NCI-H146 treated with DMSO at 0.1 percent for 48 hours (cell line): ENCODE results near the gene MGST2.
"Not testable (repeated sequence)": the region's sequence is repeated elsewhere in the genome, so short reads cannot be mapped to it uniquely, and the experiment has no call there.

ENCODE experiments used
- DNase-seq: peaks from one replicate; lab custom pipeline; 2025; ENCODE audit not compliant: unreplicated experiment; lab: John Stamatoyannopoulos, UW

The MGST2 gene

DNA sequence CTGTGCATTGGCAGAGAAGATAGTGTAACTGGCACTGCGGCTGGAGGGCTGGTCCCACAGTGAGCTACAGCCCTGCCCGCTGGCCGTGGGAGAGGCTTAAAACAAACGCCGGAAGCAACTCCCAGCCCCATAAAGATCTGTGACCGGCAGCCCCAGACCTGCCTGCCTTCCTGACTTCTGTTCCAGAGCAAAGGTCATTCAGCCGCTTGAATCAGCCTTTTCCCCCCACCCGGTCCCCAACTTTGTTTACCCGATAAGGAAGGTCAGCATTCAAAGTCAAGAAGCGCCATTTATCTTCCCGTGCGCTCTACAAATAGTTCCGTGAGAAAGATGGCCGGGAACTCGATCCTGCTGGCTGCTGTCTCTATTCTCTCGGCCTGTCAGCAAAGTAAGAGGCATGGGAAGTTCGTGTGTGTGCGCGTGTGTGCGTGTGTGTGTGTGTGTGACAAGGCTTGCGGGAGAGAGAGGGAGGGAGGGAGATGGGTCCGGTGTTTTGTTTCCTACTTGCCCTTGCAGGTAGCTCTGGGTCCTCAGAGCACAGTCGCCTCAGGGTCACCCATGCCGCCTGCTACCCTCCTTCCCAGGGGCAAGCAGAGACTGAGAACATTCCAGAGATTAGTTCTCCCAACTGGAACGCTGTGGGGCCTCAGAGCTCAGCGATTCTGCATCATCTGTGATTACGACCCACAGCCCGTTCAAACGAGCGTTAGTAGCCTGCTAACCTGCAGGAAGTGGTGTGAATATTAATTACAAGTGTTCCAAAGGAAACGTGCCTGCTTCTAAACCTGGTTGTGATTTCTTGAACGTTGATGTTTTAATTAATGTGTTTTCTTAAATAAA is at the start of gene MGST2:
TSS of gene MGST2 (plus strand) at position 130 of the 840 bp plus-strand sequence. CDS start at position 331, 201 bp downstream.
- DNase-seq: peak; percentile 41

DNA sequence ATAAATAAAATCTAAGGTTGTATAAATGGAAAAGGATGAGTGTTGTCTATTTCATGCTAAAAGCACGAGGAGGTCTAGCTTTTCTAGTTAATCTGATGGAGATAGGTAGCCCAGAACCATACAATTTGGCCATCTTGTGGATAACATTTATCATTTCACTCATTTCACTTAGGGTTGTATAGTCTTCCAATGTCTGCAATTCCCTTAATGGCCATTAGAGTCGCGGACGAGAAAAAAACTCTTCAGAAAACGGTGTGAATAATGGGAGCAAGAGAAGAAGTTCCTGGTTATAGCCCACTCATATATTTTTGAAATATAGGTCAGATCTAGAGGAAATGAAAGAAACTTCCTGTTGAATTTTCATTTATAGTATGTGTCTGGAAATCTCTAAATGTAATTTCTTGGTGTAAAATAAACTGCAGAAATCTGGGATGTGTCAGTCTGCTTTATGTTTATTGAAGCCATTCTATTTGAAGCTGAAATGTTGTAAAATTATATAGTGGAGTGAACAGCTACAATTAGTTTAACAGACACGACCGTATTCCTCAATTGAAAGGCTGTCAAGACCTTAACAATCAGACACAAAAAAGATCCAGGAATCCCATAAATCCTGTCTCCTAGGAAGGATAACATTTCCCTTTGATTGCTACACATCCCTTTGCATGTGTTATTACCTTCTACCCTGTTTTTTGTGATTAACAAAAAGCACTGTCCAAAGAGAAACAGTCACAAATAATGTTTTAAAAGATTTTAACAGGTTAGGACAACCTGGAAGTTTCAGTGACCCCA is 47.7 kb upstream of the MGST2 start:
- DNase-seq: no peak

DNA sequence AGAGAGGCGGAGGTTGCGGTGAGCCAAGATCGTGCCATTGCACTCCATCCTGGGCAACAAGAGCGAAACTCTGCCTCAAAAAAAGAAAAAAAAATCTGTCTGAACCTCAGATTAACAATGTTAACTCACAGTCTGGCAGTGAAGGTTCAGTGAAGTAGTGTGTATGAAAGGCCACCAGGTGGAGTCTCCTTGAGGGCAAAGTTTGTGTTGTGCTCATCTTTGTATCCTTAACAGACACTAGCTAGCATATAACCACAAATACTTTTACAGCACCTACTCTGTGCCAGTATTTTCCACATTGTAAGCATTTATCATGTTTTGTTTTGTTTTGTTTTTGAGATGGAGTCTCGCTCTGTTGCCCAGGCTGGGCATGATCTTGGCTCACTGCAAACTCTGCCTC is 46.0 kb upstream of the MGST2 start:
- no peak for DNase-seq

DNA sequence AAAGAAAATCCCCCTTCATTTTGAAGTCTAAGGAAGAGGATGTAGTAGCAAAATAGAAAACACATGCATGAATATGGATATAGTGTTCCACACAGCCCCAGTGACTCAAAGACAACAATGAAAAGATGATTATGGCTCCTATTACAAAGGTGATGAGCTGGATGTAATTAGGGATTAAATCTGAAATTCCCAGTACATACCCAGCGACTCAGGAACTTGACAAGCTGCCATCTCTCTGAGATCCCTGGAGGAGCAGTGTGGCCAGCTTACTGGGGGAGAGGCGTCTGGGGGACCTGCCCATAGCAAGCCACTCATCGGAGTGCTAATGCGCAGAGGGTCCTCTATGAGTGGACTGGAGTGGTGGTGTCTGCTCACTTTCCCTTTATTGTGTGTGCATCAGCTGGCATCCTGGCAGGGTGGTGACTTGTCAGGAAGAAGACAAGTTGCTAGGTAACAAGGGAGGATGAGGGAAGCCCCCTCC is 42.7 kb upstream of the MGST2 start:
- DNase-seq: no peak

DNA sequence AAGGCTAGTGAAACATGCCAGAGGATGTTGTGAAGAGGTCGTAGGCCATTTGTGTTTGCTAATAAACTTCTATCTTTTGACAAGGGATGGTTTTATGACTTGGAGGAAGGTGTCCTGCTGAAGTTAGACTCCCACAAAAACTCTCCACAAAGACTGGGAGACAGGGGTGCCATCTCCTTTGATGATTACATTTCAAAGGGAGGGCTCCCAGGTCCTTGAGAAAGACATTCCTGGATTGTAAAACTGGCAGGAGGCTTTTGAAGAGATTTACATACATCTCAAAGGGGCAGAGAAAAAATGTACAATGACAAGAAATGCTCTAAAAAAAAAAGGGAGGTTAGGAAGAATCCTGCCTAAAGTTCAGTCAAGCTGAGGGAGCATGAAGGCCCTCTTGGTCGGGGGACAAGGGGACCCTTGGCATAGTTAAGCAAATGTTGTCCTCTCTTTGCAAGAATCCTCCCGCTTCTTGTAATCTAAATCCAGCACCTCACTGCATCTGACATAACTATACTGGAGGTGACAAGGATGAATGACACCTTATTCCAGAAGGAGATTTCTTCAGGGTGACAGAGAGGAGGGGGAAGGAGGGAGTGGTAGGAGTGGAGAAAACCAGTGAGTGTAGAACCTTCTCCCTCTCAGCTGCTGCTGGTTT is 41.1 kb upstream of the MGST2 start:
- DNase-seq: no peak

DNA sequence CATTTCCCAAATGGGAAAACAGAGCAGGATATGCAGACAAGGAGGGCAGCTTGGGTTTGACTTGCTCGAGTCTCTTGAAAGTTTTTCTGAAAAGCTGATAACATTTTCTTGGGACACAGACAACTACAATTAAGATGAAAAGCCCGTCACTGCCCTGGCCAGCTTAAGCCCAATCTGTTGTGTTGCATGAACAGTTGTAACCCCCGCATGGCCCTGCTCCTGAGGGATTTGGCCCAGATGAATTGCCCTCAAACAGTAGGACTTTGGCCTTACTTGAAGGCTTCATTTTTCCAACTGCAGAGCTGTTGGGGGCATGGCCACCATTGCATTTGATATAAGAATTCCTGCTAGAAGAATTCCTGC is 40.5 kb upstream of the MGST2 start:
- DNase-seq: no peak

DNA sequence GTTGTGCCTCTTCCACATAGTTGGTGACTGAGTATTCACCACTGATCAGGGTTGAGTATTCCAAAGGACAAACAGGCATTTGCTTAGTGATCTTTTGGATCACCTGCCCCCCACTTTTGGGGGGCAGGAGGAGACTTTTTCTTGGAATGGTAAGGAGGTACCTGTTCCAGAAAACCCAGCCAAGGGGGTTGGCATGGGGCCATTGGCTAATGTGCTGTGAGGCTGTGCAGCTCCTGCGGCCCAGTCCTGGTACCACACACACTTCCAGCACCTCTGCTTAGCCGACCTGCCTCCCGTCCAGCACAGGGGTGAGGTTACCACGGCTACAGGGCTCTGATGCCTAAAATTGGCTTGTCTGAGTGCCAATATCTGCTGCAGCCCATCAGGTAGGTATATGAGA is 40.1 kb upstream of the MGST2 start:
- DNase-seq: no peak

DNA sequence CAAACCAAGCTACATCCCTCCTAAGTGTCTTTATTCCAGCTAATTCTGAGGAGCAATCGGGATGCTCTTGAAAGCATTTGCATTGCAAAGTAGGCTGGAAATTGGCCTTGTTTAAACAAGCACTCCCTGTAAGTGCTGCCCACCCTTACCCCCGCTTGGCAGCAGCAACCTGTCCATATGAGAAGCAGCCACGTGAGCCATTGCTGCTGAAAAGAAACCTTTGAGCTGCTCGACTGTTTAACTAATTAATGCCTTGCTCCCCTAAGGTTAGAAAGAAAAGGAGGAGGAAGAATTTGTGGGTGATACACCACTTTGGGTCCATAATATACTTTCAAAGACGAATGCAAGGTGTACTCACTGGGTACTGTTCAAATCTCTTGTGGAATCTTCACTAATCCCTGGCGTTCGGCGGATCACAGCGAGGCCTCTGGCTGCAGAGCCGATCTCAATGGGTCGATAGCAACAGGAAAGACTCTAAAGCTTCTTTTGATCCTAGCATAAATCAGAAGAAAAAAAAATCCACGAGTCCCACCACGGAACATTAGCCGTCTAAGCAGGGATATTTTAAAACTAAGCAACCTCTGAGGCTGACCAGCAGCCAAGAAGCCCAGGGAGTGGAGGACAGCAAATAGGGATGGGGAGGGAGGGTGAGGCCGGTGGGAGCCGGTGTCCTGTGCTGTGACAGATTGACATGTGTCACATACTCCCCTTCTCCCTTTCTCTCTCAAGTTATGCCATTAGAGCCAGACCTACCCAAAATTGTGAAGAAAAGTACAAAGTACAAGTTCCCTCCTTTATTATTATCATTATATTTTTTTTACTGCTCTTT is 37.2 kb upstream of the MGST2 start:
- DNase-seq: peak; percentile 48

DNA sequence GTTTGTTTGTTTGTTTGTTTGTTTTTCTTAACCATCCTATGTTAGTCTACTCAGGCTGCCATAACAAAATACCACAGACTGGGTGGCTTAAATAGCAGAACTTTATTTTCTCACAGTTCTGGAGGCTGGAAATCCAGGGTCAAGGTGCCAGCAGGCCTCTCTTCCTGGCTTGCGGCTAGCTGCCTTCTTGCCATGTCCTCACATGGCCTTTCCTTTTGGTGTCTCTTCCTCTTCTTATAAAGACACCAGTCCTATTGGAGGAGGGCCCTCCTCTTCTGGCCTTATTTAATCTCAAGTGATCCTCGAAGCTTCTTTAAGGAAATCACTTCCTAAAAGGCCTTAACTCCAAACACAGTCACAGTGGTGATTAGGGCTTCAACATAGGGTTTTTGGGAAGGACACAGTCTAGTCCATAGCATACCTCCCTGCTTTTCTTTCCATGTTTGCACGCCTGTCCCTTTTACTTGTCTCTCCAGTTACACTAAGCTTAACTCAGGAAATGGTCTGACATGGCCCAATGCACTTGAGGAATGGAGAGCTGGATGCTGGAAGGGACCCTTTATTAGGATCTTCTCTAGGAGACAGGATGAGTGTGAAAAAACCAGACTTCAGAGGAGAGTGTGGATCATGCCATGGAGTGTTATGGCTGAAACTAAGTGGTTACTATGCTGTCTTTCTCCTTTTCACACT is 36.0 kb upstream of the MGST2 start:
- no peak for DNase-seq

DNA sequence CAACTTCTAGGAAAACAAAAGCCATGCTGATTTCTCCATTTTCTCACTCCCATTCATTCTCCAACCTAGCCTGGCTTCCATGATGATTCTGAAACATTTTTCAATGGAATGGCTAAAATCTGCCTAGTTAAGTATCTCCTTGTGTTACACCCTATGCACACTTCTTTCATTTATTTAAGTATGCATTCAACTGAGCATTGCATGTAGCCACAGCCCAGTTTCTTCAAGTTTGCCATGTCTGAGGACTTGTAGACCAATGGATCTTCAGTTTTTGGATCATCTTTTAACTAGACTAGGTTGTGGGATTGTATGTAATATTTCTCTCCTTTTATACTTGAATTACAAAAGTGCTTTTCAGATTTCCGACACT is 35.5 kb upstream of the MGST2 start:
- DNase-seq: no peak

DNA sequence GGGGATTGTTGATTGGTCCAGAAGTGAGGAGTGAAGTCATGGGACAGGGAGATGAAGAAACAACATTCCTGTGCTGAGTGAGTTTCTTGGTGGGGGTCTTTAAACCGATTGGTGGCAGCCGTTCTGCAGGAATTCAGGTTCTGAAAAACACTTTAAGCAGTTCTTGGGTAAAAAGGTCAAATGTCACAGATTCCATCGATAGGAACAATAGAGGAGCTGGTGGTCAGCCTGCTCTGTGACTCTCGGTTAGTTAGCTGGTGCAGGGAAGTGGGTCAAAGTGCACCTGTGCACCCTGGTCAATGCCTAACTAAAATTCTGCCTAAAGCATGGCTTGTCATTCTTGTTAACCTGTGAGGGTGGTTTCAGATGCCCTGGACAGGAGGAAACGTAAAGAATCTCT is 34.6 kb upstream of the MGST2 start:
- DNase-seq: no peak

DNA sequence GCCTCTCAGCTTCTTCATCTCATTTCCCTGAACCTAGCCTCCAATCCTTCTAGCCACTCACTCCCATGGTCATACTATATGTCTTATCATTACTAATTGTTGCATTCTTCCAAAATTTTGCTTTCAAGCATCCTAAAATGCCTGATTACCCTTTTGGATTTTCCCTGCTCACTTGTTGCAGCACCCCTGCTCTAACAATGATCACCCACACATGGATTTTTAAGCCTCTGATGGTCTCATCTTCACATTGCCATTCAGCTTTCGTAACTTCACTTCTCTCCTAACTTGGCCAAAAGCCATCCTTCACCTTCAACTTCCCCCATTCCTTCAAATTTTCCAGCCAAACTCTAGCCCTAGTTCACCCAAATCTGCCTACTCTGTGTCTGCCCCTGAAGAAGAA is 33.8 kb upstream of the MGST2 start:
- no peak for DNase-seq

DNA sequence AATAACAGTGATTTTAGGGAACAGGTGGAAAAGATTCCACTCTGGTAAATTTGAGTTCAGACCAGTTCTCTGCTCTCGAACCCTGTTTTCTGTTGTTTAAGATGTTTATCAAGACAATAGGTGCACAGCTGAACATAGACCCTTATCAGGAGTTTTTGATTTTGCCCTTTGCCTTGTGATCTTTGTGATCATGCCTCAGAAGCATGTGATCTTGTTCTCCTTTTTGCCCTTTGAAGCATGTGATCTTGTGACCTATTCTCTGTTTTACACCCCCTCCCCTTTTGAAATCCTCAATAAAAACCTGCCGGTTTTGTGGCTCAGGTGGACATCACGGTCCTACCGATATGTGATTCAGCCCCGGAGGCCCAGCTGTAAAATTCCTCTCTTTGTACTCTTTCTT is 32.9 kb upstream of the MGST2 start:
- DNase-seq: not testable (repeated sequence)

DNA sequence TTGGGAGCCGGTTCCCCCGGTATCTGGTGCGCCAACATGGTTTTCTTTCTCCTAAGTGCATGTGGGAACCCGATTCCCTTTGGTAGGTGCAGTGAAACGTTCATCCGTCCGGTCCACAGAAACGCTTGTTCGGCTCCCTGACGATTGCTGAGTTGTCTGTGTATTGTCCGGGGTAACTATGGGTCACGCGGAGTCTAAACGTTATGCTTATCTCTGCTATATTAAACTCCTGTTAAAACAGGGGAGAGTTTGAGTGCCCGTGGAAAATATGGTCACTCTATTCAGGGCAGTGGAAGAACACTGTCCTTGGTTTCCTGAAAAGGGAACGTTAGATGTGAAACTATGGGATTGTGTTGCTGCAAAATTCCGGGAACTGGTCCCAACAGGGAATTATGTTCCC is 32.4 kb upstream of the MGST2 start:
- DNase-seq: no peak

DNA sequence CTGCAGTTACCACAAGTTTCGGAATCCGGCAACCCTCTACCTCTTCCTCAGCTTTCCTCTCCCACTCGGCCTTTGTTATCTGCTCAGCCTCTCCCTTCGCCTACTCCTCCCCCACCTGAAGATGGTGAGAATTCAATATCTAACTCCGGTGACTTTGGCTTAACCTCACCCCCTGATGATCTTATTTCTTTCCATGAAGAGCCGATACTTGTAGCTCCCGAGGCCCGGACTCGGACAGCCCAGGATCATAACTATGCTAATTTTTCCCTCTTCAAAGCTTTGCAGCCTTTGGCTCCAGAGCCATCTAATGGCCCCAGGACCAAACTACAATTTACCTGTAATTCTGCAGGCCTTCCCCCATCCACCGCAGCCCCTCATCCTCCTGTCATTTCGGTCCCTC is 32.0 kb upstream of the MGST2 start:
- peak; percentile 49 for DNase-seq

DNA sequence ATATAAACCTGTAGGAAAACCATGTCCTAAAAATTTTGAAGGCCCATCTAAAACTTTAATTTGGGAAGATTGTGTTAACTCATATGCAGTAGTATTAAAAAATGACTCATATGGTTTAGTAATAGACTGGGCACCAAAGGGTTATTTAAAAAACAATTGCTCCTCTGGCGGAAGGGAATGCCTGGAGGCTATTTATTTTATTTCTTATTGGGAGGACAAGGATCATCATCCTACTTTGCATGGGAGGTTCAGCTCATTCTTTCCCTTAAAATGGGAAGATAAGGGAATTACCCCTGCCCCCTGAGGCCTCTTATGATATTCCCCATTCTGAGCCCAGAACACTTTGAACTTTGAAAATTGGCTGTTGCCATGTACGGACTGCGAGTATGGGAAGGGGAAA is 29.7 kb upstream of the MGST2 start:
- DNase-seq: no peak

DNA sequence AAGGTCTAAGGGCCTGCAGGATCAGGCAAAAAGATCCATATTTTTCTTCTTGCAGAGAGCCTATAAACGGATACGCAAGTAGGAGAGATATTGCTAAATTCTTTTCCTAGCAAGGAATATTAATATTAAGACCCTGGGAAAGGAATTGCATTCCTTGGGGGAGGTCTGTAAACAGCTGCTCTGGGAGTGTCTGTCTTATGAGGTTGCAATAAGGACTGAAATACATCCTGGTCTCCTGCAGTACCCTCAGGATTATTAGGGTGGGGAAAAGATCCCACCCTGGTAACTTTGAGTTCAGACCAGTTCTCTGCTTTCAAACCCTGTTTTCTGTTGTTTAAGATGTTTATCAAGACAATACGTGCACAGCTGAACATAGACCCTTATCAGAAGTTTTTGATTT is 27.3 kb upstream of the MGST2 start:
- DNase-seq: not testable (repeated sequence)

DNA sequence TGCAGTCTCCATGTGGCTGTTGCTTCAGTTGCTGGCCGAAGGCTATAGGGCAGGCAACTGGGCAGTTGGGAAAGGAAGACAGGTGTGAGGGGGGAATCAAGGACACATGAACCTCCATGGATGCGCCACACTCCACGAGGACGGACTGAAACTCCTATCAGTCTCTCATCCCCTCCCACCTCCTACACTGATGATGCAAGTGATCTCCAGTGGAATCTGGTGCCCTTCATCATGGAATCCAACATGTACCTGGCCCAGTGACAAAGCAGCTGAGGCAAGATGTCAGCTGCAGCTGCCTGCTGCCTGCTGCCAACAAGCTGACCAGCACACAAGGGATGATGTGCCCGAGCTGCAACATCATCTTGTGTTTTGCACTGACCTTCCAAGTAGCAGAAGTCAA is 26.0 kb upstream of the MGST2 start:
- no peak for DNase-seq

DNA sequence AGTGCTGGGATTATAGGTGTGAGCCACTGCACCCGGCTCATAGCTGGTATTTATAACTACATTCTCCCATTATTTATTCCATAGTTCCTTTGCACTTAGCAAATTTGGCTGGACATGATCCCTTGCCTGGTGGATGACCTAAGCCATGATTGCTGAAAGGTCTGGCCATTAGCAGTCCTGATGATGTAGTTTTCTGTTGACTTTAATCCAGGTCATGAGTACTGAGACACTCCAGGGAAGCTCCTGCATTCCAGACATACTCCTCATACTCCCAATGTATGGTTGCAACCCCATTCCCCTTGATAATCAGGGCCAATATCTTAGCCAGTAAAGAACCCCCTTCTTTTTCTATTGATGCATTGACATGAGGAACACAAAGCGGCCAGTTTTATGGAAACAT is 24.4 kb upstream of the MGST2 start:
- DNase-seq: no peak

DNA sequence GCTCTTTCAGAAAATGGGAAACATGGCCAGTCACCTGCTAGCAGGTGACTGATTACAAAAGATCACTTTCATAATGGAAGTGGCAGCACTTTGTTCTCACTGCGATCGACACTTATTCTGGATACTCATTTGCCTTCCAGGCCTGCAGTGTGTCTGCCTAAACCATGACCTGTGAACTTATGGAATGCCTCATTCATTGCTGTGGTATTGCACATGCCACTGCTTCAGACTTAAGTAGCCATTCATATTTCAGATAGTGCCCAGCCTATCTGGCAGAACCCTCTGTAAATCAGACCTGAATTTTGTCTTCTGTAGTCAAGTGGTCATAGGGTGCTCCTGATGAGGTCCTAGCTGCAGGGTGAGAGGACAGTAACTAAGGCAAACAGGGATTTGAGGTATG is 23.3 kb upstream of the MGST2 start:
- DNase-seq: no peak
